NB4 (cell line): Measurements from ENCODE around the gene CEMIP.

Experiments used
- DNase-seq: peaks from one replicate; pipeline ENCODE4 v3.0.0; 2010; ENCODE audit warnings: low read depth
- H3K4me3 ChIP-seq: one replicate; pipeline ENCODE4 v1.5.1; 2011; ENCODE audit warnings: mild to moderate bottlenecking, low read depth, low read length, moderate library complexity
- CTCF ChIP-seq: IDR thresholded peaks from one replicate; pipeline ENCODE4 v1.5.1; 2012; ENCODE audit warnings: low read depth, low read length
- MAX ChIP-seq: IDR thresholded peaks from 2 replicates; pipeline ENCODE4 v1.6.1; 2011; ENCODE audit warnings: low read depth, low read length
- MYC ChIP-seq: IDR thresholded peaks from 2 replicates; pipeline ENCODE4 v1.6.1; 2011; ENCODE audit warnings: low read depth, low read length
- POLR2A ChIP-seq: IDR thresholded peaks from 2 replicates; pipeline ENCODE4 v1.6.1; 2011; ENCODE audit warnings: mild to moderate bottlenecking; ENCODE audit not compliant: insufficient read length; ENCODE audit errors: extremely low read depth

CEMIP gene

GRCh38 chr15:80785811-80786354 is 6.7 kb downstream of the CEMIP start:
- no peak for DNase-seq
- H3K4me3 ChIP-seq = no peak overlapping the region
- TF ChIP-seq POLR2A (no peak), MAX (no peak), MYC (no peak), CTCF (no peak)

GRCh38 chr15:80787316-80787715 is 8.1 kb downstream of the CEMIP start:
- no peak for TF ChIP-seq MAX
- no peak for TF ChIP-seq MYC
- no peak for TF ChIP-seq CTCF
- no peak for TF ChIP-seq POLR2A
- no peak overlapping the region for H3K4me3 ChIP-seq

GRCh38 chr15:80788536-80788935 is 9.4 kb downstream of the CEMIP start:
- no peak for DNase-seq
- no peak for TF ChIP-seq POLR2A
- TF ChIP-seq CTCF = no peak
- TF ChIP-seq MAX = no peak
- no peak for TF ChIP-seq MYC

More at GRCh38 chr15:80787316-80787715, 8.1 kb downstream of the CEMIP start:
- no peak for DNase-seq

GRCh38 chr15:80789296-80789695 is 10.1 kb downstream of the CEMIP start:
- DNase-seq = no peak
- no peak for TF ChIP-seq POLR2A
- TF ChIP-seq CTCF = no peak
- TF ChIP-seq MYC = no peak
- no peak for TF ChIP-seq MAX
- H3K4me3 ChIP-seq = no peak overlapping the region

More at GRCh38 chr15:80788536-80788935, 9.4 kb downstream of the CEMIP start:
- H3K4me3 ChIP-seq = no peak overlapping the region

- no peak for TF ChIP-seq MAX
- no peak for TF ChIP-seq CTCF
- TF ChIP-seq POLR2A = no peak
- no peak for TF ChIP-seq MYC
- DNase-seq = peak; percentile 20
- no peak overlapping the region for H3K4me3 ChIP-seq
Observed at GRCh38 chr15:80789796-80790195, 10.6 kb downstream of the CEMIP start.

GRCh38 chr15:80790236-80790635 is 11.1 kb downstream of the CEMIP start:
- DNase-seq = no peak
- TF ChIP-seq CTCF (no peak), POLR2A (no peak), MYC (no peak), MAX (no peak)
- no peak overlapping the region for H3K4me3 ChIP-seq
